Gastrocnemius medialis (tissue), 4 donors: ENCODE data around the gene SEC11A. TPM values are rescaled to one million over a fixed set of nuclear protein-coding genes. Genes with fewer than 3 reads are reported as not detected.
A peak's percentile ranks its signal among the peaks of the same experiment; 100 is the strongest.

Source experiments
- ATAC-seq, 2 donors: fragments of 150-250 bp; one replicate each; pipeline ENCODE4 v1.9.1; 2016
- DNase-seq, 2 donors: peaks; one replicate each; pipeline ENCODE4 v3.0.0-alpha.2; 2019
- H3K27ac ChIP-seq, 4 donors: fragments of 200-600 bp; sonication (generic); 1 replicate in 1 of 4; 2 replicates in 3 of 4; pipeline ENCODE4 v1.5.1; 2016 to 2018; ENCODE audit warnings: mild to moderate bottlenecking in 2 of 4, moderate library complexity in 1 of 4
- H3K27me3 ChIP-seq, 3 donors: fragments of 200-600 bp; sonication (generic) in 2 of 3; 1 replicate in 1 of 3; 2 replicates in 2 of 3; pipeline versions ENCODE4 v1.5.1 to v1.6.0; 2016 to 2019; ENCODE audit warnings: mild to moderate bottlenecking in 1 of 3, moderate library complexity in 1 of 3
- H3K36me3 ChIP-seq, 2 donors: fragments of 200-600 bp; sonication (generic) in 1 of 2; one replicate each; pipeline ENCODE4 v1.5.1; 2017 to 2018
- H3K4me1 ChIP-seq, 2 donors: fragments of 200-600 bp; sonication (generic) in 1 of 2; one replicate each; pipeline ENCODE4 v1.5.1; 2016 to 2017; ENCODE audit warnings: mild to moderate bottlenecking in 2 of 2
- H3K4me3 ChIP-seq, 4 donors: fragments of 200-600 bp; sonication (generic) in 3 of 4; 1 replicate in 1 of 4; 2 replicates in 3 of 4; pipeline ENCODE4 v1.5.1; 2016 to 2019; ENCODE audit warnings: mild to moderate bottlenecking in 2 of 4
- H3K9me3 ChIP-seq, 3 donors: fragments of 200-600 bp; sonication (generic) in 2 of 3; 1 replicate in 1 of 3; 2 replicates in 2 of 3; pipeline ENCODE4 v1.5.1; 2016 to 2019
- CTCF ChIP-seq, 5 experiments: fragments of 450-650 bp in 3 of 5; fragments of 200-600 bp in 2 of 5; sonication (generic) in 2 of 5; IDR thresholded peaks in 4 of 5; conservative IDR thresholded peaks in 1 of 5; 1 replicate in 4 of 5; 2 replicates in 1 of 5; pipeline ENCODE4 v1.5.1; 2016 to 2019; ENCODE audit warnings: antibody characterized with exemption in 5 of 5, mild to moderate bottlenecking in 3 of 5, moderate library complexity in 3 of 5
- POLR2A ChIP-seq, 2 donors: fragments of 450-650 bp; IDR thresholded peaks; one replicate each; pipeline ENCODE4 v1.6.1; 2017; ENCODE audit warnings: antibody characterized with exemption in 2 of 2, mild to moderate bottlenecking in 2 of 2, moderate library complexity in 2 of 2
- in situ Hi-C, 4 donors: fragments of 200-750 bp; cut with MboI; loops; one replicate each; pipeline versions ENCODE4 v1.15.0 to v1.8.0; 2017; ENCODE audit warnings: low sequenced_read_pairs in 4 of 4
- intact Hi-C: fragments of 100-400 bp; cut with DNase I; formaldehyde crosslinking; loops from one replicate; pipeline ENCODE4 v1.15.1; 2023; ENCODE audit warnings: low total_unique reads
- total RNA-seq, 4 donors: library from RNA; depleted of rRNA; stranded (reverse); fragments of >200 nt; gene quantifications; one replicate each; pipeline versions ENCODE4 v1.1.0 to v1.2.3, GENCODE V29; 2016

SEC11A gene
- total RNA-seq, 4 donors from 2014 or later, result 90.2 to 127 (median 118) TPM

GRCh38 chr15:84762840-84763572, 47.1 kb upstream of the SEC11A start:
- intact Hi-C loops (no loop called here), in situ Hi-C loops (no loop called here)
- Histone ChIP-seq H3K27me3 (no peaks in the 10 kb centered on the region), H3K9me3 (no peaks in the 10 kb centered on the region), H3K27ac (peak overlapping the region; percentile 42 to 77 (median 72)), H3K4me3 (no peak overlapping the region), H3K4me1 (peaks cover 63 to 64% of the 10 kb centered on the region in 2 donors), H3K36me3 (peaks cover 0 to 15% of the 10 kb centered on the region in 2 donors)
- no peak for DNase-seq
- ATAC-seq, result peak; percentile 59 to 90
- TF ChIP-seq CTCF (IDR thresholded peaks at IDR 0.05 in 4 of 5, conservative IDR thresholded peaks at IDR 0.05 in 1 of 5), result no peak
- TF ChIP-seq POLR2A (IDR thresholded peaks at IDR 0.05), result no peak

DNA sequence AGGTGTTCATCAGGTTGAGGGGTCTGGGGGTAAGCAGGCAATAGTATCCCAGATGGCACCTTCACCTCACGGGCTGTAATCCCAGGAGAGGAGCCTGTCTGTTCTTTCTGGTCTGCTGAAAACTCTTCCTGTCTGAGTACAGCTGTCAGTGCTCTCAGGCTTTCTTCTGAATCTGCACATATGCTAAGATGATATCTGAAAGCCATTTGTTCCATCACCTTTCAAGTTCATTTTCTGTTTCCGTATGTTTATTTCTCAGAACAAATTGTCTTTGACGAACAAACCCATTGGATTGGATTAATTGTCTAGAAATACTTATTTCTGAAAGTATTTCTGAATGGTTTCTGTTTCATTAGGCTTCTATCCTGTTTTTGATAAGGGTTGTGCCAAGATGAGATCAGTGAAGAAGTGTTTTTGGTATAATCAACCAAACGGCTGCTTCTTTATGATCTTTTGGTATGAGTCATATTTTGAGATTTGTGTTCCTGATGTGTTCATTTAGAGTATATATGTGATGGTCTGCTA, 45.7 kb upstream of the SEC11A start:
- TF ChIP-seq CTCF (IDR thresholded peaks at IDR 0.05 in 4 of 5, conservative IDR thresholded peaks at IDR 0.05 in 1 of 5) (no peak), POLR2A (IDR thresholded peaks at IDR 0.05) (no peak)
- no peak for ATAC-seq
- Histone ChIP-seq H3K27me3 (no peaks in the 10 kb centered on the region), H3K36me3 (peaks cover 0 to 8% of the 10 kb centered on the region in 2 donors), H3K4me3 (no peak overlapping the region), H3K27ac (peak overlapping the region; percentile 42 to 77 (median 72)), H3K9me3 (no peaks in the 10 kb centered on the region), H3K4me1 (peaks cover 64 to 70% of the 10 kb centered on the region in 2 donors)
- no peak for DNase-seq
- in situ Hi-C loops (no loop called here), intact Hi-C loops (no loop called here)

- Histone ChIP-seq H3K36me3 (no peaks in the 10 kb centered on the region), H3K4me1 (peaks cover 79 to 84% of the 10 kb centered on the region in 2 donors), H3K4me3 (no peak overlapping the region), H3K9me3 (no peaks in the 10 kb centered on the region), H3K27ac (peak overlapping the region in 1 of 4 donors; percentile 71), H3K27me3 (no peaks in the 10 kb centered on the region)
- in situ Hi-C loops (no loop called here), intact Hi-C loops (no loop called here)
- TF ChIP-seq POLR2A (IDR thresholded peaks at IDR 0.05), result no peak
- TF ChIP-seq CTCF (IDR thresholded peaks at IDR 0.05 in 4 of 5, conservative IDR thresholded peaks at IDR 0.05 in 1 of 5), result no peak
- no peak for ATAC-seq
- no peak for DNase-seq
Measured at GRCh38 chr15:84760219-84760618, 44.3 kb upstream of the SEC11A start.

DNA sequence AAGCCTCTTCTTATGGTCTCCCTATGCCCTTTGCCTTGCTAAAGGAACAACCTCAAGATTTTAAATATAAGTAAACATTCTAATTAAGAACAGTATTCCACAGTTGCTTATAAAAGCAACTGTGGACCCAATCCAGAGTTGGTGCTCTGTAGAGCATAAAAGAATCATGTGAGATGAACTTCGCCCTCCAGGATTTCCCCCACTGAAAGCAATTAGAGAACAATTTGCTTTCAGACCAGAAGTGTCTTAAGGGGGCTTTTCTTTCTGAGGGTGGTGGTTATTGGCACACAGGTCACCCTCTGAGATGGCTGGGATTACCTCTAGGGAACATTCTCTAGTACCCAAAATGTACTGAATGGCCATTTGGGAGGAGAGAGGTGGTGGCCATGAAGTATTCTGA, 43.1 kb upstream of the SEC11A start:
- intact Hi-C loops, result no loop called here
- Histone ChIP-seq H3K36me3 (no peaks in the 10 kb centered on the region), H3K27ac (peak overlapping the region in 2 of 4 donors; percentile 7 to 29), H3K4me3 (no peak overlapping the region), H3K9me3 (no peaks in the 10 kb centered on the region), H3K27me3 (no peaks in the 10 kb centered on the region), H3K4me1 (peaks cover 75 to 90% of the 10 kb centered on the region in 2 donors)
- DNase-seq (no peak), ATAC-seq (no peak)
- in situ Hi-C loops, result loop anchor here in 1 of 4 donors (10.0 kb wide), 1 partner anchor 56 kb away; the partner anchor contains the start of gene ALPK3
- no peak for TF ChIP-seq POLR2A (IDR thresholded peaks at IDR 0.05)
- no peak for TF ChIP-seq CTCF (IDR thresholded peaks at IDR 0.05 in 4 of 5, conservative IDR thresholded peaks at IDR 0.05 in 1 of 5)
